HT1080 (cell line): ENCODE measurements around the gene CMC2. TPM values are rescaled to one million over a fixed set of nuclear protein-coding genes. Genes with fewer than 3 reads are reported as not detected.

Experiments
- DNase-seq: peaks from one replicate; pipeline ENCODE4 v3.0.0-alpha.2; 2015; ENCODE audit warnings: low read depth
- total RNA-seq: library from RNA; depleted of rRNA; stranded (reverse); fragments of >200 nt; shearing (Covaris generic); gene quantifications from 2 replicates; pipeline ENCODE4 v1.2.3, GENCODE V29; 2014

The CMC2 gene
- total RNA-seq, 1 experiment from 2014 or later, result 119 TPM

DNA sequence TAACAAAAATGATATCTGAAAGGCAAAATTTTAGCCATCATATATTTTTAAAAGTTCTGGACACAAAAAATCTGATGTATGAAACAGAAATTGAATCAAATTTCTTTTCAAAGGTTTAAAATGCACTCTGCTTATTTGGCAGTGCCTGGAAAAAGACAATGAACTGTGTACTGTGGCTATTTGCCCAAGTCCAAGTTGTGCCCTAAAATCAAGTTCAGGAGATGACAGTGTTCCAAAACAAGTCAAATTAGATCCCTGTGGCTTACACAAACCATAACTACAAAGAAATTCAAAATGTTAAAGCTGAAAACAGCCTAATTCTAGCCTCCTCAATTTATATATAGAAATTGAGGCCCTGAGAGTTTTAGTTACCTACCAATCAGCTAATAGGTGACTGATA lies 25.6 kb downstream of the CMC2 start:
- DNase-seq, result no peak

DNA sequence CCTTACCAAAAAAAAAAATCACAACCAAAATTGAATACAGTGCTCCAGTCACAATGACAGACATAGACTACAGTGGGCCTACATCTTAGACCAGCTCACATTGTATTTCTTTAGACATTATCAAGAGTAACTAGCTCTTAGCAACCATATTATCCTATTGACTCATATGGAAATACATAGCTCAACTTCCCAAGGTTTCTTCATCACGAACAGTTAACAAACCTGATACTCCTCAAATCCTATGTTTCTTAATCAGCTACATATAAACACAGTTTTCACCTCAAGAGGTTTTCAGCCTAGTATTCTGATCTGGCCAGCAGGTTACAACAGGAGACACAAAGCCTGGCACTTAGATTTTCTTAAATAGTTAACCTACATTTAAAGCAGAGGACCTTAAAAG lies 29.7 kb downstream of the CMC2 start:
- no peak for DNase-seq

DNA sequence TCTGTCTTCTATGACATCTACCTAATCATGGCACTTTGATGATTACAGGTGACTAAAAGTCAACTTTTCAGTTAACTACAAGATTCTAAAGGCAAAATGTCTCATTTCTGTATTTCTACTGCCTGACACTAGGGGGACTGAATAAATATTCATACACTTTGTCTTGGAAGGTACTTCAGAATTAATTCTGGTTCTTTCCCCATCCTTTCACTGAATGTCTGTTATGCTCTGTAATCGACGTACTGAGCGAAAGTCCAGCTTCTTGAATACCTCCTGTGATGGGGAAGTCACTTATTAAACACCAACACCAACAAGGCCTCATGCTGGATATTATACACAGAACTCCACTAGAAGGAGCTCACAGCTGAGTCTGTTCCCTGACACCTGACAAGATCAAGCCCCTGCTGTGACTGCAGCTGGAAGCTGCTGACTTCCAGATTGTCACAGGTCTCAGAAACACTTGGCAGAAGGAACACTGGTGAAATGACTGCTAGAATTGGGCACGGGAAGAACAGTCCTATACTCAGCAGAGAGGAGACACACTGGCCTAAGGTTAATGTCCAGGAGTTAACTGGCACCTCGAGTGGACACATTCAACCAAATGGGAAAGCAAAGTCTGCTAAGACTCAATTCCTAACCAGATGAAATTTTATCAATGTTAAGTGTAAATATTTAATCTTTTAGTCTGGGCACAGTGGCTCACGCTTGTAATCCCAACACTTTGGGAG lies 31.9 kb downstream of the CMC2 start:
- DNase-seq, result no peak

DNA sequence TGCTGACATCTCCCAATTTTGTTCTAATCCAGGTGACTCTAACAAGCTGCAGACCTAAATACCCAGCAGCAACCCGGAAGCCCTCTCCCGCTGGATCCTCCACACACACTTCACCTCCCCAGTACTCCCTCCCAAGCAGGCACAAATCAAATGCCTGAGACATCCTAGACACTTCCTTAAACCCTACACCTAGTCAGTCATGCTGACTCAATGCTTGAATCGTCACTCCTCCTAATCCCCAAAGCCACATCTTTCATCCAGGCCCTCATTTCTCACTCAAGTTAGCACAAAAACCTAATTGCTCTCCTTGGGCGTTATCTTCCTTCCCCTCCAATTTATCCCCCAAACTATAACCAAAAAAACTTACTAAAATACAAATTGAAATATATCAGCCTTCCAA lies 32.7 kb downstream of the CMC2 start:
- peak; percentile 83 for DNase-seq

DNA sequence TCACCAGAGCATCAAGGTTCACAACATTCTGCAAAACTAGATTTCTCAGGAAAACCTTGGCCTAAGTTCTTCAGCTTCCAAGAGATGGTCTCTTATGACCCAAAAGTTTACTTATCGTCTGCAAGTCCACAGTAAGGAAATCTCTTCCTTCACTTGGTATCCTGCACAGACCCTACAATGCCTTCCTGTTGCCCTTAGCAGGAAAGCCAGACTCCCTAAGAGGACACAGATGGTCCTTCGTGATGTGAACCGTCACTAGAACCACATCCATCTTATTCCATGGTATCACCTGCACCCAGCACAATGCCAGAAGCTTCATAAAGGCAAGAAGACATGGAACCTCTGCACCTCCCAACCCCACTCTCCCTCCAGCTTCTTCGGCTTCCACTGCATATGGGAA lies 34.1 kb downstream of the CMC2 start:
- DNase-seq, result no peak

DNA sequence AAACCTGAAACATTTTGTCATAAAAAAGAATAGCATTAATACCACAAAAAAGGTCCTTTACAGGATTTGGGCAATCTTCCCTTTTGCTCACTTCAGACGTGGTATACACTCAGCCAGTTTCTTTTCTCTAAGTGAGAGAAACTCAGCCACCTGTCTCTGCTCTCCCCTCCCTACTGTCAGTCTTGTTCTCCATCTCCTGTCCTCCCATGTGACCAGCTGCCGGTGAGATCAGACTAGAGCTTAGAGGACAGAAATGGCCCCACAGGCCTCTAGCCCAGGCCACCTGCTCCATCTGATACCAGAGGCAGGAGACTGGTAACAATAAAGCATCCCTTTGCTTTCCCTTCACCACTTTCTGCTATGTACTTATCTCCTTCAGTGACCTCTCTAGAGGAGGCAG lies 34.9 kb downstream of the CMC2 start:
- DNase-seq, result no peak

DNA sequence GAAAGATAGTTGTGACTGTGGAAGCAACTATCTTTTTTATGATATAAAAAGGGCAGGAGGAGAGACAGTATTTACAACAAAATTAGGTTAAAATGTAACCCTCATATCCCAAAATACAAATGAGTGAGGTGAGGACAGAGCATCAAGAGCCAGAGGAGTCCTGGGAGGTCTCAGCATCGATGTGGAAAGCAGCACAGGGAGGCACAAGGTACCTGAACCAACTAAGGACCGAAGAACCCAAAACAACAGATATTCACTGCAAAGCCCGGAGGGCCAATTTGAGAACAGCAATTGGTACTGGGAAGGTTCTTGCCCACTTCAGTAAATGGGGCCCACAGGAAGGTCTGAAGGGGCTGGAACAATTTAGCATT lies 37.6 kb downstream of the CMC2 start:
- no peak for DNase-seq

DNA sequence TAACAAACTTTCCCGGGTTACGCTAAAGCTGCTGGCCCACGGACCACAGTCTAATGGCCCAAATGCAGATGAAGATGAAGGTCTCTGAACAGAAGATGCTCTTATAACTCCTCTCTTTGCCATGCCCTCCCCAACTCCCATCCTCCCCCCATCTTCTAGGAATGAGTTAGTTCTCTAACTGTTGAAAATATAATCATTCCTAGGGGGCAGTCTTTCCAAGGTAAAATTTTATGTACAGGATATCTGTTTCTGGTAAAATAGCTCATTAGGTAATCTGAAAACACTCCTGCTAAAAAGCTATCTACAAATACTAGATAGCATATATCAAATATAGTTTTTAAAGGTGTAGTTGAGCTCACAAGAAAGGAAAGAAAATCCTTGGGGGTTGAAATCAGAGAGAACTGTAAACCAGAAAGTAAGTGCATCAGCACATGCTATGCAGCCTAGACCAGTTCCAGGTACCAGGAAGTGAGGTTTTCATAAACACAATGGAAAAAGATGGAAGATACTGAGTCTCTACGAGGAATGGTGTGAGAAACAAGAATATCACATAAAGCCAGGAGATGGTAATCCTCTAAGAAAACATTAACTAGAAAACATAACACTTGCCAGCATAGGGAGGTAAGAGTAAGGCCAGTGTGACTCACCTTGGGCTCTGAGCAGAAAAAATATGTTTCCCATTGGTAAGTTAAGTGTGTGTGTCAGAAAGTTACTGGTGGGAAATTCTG lies 38.1 kb downstream of the CMC2 start:
- peak; percentile 41 for DNase-seq

DNA sequence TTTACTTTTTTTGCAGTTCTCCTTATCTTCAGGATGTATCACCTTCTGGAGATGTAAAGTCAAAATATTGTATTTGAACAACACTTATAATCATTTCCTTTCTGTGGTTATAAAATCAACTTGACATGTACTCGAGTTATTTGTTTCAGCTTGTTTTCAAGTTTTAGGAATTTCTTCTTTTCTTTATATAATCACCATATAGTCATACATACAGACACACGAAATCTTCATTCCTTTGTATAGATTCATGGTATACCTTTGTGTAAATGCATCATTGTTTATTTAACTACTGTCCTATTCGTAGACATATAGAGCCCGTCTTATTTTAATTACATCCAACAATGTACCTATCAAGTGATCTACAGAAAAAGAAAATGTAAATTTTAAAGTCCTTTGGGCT lies 40.1 kb downstream of the CMC2 start:
- no peak for DNase-seq

DNA sequence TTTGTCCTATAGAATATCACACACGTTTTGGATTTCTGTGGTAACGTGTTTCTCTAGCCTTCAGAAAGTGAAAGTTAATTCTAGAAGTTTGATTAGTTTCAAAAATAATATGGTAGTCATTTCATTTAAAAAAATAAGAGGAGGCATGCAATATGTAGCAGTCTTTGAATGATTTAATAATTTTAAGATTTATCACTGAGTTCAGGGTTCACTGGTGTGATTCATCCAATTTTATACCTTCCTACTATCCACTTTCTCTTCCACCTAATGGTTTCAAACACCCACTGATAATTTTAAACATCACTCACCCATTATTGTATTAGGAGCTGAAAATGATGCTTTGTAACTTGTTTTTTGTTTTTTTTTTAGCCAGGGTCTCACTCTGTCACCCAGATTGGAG lies 42.3 kb downstream of the CMC2 start:
- DNase-seq, result no peak

DNA sequence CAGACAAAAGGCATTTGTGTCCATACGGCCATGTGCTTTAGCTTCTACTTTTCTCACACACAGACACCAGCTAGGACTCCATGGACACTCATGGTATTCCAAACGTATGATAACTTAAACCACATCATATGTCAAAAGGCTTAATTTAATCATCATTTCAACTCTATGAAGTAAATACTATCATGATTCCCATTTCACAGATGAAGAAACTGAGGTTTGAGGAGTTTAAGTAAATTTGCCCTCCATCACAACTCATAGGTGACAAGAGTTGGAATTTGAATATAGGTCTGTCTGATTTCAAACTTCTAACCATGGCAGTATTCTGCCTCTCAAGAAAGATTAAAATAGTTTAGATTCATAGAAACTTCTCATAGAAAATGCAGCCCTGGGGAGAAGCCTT lies 43.8 kb downstream of the CMC2 start:
- DNase-seq, result no peak

DNA sequence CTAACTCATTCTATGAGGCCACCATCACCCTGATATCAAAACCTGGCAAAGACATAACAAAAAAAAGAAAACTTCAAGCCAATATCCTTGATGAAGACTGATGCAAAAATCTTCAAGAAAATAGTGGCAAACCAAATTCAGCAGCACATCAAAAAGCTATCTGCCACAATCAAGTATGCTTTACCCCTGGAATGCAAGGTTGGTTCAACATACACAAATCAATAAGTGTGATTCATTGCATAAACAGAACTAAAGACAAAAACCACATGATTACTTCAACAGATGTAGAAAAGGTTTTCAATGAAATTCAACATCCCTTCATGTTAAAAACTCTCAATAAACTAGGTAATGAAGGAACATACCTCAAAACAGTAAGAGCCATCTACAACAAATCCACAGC lies 48.4 kb downstream of the CMC2 start:
- DNase-seq, result no peak

DNA sequence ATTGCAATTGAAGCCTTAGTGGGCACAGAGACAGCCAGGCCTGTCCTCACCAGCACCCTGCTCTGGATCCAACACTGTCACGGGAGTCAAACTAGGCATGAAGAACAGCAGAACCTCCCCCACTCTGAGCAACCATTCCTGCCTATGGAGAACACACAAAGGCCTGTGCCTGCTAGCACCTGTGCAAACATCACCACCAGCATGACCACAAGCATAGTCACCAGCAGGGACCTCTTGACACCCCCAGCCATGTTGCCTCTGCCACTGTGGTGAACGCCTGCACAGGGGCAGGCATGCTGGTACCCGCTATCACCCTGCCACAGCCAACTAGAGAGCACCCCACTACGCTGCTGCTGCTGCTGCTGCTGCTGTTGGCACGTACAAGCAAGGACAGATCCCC lies 51.7 kb downstream of the CMC2 start:
- DNase-seq, result no peak

DNA sequence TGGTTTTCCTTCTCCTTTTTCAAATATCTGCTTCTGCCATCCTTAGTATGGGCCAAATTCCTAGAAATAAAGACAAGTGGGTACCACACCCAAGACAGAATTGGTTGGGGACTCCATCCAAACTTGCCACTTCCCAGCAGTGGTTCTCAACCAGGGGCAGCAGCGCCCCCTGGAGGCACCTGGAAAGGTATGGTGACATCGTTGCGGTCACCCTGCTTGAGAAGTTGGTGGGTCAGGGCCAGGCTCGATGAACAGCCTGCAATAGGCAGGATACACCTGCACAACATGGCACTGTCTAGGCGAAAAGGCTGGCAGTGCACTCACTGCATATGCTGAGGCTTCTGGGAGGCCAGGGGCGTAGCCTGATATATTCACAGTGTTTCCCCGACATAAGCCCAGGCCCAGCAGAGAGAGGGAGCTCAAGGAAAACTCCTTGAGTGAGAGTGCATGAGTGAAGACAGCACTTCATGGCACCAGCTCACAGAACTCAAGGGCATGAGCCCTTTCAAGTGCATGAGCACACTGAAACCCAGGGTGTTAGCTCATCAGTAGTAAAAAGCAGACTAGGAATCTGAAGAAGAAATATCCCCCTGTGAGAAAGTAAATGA lies 57.7 kb downstream of the CMC2 start:
- peak; percentile 29 for DNase-seq

DNA sequence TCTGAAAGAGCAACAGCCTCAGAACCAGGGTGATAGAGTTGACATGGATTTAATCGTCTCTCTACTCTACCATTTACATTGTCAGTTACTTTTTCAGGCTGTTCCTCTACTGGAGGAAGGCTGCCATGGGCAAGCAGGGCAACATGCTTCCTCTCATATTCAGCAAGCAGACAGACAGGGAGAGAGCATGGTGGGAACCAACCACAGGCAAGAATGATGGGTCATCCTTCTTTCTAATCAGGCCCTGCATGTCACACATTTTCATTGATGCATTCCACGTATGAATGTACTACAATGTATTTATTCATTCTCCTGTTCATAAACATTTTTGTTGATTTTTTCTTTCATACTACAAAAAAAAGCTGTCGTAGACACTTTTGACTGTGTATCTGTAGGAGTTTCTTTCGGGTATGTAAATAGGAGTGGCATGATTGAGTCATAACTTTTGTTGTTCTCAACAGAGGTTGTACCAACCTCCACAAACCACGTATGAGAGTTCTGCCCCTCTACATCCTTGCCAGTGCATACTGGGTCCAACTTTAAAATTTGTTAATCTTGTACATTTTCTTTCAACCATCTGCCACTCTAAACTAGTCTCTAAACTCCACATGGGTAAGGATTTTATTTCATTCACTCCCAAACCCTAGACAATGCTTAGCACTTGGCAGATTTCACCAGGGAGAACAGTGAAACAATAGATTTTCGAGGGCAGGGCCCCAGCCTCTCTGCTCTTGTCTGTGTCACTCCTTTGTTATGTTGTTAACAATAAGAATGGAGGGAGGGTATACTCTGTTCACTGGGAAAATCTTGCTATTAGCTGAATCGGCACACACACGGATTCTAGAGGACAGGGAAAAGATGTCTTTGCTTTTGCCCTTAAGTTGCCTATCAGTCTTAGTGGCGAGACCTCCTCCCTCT lies 58.7 kb downstream of the CMC2 start:
- no peak for DNase-seq

DNA sequence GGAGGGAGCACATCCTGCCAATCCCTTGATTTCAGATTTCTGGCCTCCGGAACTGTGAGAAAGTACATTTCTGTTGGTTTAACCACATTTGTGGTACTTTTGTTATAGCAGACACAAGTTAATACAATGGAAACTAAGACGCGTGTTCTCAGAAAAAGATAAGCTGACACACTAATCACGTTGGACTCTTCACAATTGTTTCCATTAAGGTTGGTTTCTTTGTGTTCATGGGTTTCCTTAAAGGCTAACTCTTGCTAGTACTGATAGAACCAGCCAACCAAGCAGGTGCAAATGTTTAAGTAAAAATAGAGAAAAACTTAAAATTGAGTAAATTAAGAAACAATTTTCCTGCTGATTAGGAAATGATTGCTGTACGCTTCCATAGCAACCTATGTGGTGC lies 59.4 kb downstream of the CMC2 start:
- no peak for DNase-seq

DNA sequence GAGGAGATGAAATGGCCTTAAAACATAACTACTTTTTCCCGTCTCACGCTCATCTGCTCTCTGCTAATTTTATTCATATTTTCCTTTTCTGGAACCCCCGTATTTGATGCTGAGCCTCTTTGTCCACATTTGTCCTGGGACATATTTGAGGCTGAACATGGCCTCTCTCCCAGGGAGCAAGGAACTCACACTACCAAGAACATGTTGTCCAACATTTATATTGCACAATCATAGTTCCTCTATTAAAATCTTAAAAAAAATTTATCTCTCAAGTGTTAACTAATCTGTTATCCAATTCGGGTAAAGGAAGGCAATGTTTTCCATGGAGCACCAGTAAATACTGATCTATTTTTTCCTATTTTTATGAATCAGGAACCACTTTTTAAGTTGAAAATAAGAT lies 60.2 kb downstream of the CMC2 start:
- DNase-seq, result no peak

DNA sequence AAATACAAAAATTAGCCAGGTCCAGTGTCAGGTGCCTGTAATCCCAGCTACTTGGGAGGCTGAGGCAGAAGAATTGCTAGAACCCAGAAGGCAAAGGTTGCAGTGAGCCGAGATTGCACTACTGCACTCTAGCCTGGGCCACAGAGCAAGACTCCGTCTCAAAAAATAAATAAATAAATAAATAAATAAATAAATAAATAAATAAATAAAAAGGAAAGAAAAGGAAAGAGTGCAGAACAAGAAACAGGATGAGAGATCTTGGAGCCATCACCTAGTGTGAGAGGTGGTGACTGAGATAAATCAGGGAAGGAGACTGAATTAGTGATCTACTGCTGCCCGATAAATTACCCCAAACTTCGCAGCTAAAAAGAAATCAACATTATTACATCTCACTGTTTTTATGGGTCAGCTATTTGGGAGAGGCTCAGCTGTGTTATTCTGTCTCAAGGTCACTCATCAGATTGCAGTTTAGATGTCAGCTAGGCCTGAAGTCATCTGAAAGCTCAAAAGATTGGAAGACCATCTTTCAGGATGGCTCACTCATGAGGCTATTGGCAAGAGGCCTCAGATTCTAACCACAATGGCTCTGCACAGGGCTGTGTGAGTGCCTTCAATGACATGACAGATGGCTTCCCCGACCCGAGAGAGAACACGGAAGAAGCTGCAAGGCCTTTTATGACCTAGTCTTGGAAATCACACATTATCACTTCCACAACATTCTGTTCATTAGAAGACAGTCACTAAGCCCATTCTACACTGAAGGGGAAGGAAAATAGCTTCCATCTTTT lies 66.4 kb downstream of the CMC2 start:
- no peak for DNase-seq

DNA sequence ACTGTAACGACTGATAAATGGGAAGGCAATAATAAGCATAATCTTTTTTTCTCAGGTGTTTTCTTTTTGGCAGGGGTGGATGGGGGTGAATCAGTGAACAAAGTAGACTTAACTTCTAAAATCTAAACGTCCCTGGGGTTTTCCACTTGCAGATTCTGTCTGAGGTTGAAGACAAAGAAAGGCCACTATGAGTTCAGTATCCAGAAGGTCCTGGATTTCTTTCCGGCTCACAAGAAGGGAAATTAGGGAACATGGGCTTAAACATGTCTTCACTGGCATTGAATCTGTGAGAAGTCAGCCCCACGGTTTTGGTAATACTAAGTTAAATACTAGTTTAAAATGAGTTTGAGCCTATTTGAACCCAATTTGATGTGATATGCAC lies 67.8 kb downstream of the CMC2 start:
- no peak for DNase-seq

DNA sequence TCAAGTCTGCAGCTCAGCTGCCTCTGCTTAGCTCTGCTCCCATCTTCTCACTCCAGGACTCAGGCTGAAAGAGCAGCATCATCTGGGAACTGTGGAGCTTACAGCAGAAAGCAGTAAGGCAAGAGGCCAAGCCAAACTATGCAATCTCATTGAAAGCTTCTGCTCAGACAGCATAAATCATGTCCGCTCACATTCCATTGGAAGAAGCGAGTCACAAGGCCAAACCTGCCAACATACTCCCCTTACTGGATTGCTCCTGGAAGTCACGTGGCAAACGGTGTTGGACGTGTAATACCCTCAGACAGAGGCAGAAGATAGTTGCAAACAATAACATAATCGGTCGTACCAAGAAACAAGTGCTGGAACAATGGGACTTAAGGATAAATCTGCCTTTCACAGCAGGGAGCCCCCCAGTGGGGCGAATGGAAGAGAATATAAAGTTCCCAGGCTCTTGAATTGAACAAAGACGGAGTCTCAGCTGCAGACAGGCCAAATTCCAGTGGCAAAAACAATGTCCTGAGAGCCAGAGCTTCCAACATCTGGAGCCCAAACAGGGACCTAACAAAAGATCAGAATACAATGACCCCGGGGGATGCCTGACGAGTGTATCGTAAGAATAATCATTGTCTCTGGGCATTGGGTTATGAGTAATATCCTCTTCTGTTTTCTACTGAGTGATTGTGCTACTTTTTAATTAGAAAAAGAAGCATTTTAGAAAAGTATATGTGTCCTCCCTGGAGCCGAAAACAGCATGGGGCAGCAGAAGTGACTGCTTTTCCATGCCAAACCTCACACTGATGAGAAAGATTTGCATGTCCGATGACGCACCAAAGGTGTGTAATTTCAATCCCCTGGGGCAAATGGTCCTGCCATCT lies 68.4 kb downstream of the CMC2 start:
- peak; percentile 78 for DNase-seq
